K562 (cell line): Measurements from ENCODE around the gene ERF. TPM values are rescaled to one million over a fixed set of nuclear protein-coding genes. Genes with fewer than 3 reads are reported as not detected.

Source experiments
- ADNP ChIP-seq: fragments of 200-800 bp; sonication (Bioruptor generic); IDR thresholded peaks from 2 replicates; pipeline ENCODE4 v1.6.1; 2016; ENCODE audit warnings: missing genetic modification characterization, missing compliant biosample characterization
- CEBPB ChIP-seq: fragments of 450-650 bp; IDR thresholded peaks from 2 replicates; pipeline ENCODE4 v1.6.1; 2016; ENCODE audit warnings: missing genetic modification characterization, missing compliant biosample characterization
- CHD2 ChIP-seq: IDR thresholded peaks from 2 replicates; pipeline ENCODE4 v1.6.1; 2011; ENCODE audit warnings: low read depth, low read length
- CSDE1 ChIP-seq, 2 experiments: fragments of 450-650 bp; IDR thresholded peaks; 2 replicates each; pipeline ENCODE4 v1.6.1; 2016; ENCODE audit warnings: mild to moderate bottlenecking in 1 of 2
- U2AF2 ChIP-seq: fragments of 200-400 bp; formaldehyde crosslinking; optimal IDR thresholded peaks from 2 replicates; pipeline ENCODE3; 2017; ENCODE audit warnings: low read depth, mild to moderate bottlenecking, low read length
- ZNF699 ChIP-seq: fragments of 250-450 bp; sonication (Bioruptor Pico); IDR thresholded peaks from 2 replicates; pipeline ENCODE4 v1.8.0; 2021; ENCODE audit warnings: mild to moderate bottlenecking, moderate library complexity; ENCODE audit not compliant: insufficient replicate concordance
- polyA plus RNA-seq, 8 experiments: library from polyadenylated mRNA; depleted of rRNA in 4 of 8; stranded (reverse) in 5 of 8; unstranded in 3 of 8; fragments of >200 nt; fragmentation: Nextera tagmentation in 2 of 8; fragmentation: Illumina TruSeq in 1 of 8; extraction: Ambion mirVana in 2 of 8; extraction: Trizol in 1 of 8; gene quantifications; 2 replicates each; pipeline versions ENCODE4 v1.2.1 to v1.2.3, GENCODE V29; 2011 to 2014; ENCODE audit warnings: inconsistent platforms in 1 of 8, missing spikeins in 1 of 8
- total RNA-seq, 7 experiments: library from RNA; depleted of rRNA in 6 of 7; stranded (reverse); fragments of >200 nt in 6 of 7; fragmentation: Illumina TruSeq in 2 of 7; extraction: Trizol in 2 of 7; gene quantifications; 2 replicates each; pipeline versions ENCODE4 v1.2.1 to v1.2.3, GENCODE V29; 2011 to 2021; ENCODE audit warnings: low replicate concordance in 1 of 7
- TF ChIP-seq, protein P1 (sequence below): fragments of 200-800 bp; sonication (Bioruptor generic); IDR thresholded peaks from 2 replicates; pipeline ENCODE4 v1.6.1; 2017; ENCODE audit warnings: missing genetic modification characterization, missing compliant biosample characterization
- TF ChIP-seq, protein P2 (sequence below): sonication (generic); formaldehyde crosslinking; IDR thresholded peaks from 2 replicates; pipeline ENCODE4 v1.8.0; 2022; ENCODE audit warnings: missing genetic modification reagents, mild to moderate bottlenecking, moderate library complexity, borderline replicate concordance
- TF ChIP-seq, protein P3 (sequence below), 2 experiments: fragments of 450-650 bp; IDR thresholded peaks; 2 replicates each; pipeline ENCODE4 v1.6.1; 2016; ENCODE audit warnings: mild to moderate bottlenecking in 2 of 2, borderline replicate concordance in 1 of 2, low read depth in 1 of 2, moderate library complexity in 1 of 2

Gene ERF
- total and polyA plus RNA-seq, 9 of the 15 experiments (the other 6 are each of a cell fraction or from before 2014, with no cell fraction given): 0.03 to 75.4 (median 27.0) TPM

DNA sequence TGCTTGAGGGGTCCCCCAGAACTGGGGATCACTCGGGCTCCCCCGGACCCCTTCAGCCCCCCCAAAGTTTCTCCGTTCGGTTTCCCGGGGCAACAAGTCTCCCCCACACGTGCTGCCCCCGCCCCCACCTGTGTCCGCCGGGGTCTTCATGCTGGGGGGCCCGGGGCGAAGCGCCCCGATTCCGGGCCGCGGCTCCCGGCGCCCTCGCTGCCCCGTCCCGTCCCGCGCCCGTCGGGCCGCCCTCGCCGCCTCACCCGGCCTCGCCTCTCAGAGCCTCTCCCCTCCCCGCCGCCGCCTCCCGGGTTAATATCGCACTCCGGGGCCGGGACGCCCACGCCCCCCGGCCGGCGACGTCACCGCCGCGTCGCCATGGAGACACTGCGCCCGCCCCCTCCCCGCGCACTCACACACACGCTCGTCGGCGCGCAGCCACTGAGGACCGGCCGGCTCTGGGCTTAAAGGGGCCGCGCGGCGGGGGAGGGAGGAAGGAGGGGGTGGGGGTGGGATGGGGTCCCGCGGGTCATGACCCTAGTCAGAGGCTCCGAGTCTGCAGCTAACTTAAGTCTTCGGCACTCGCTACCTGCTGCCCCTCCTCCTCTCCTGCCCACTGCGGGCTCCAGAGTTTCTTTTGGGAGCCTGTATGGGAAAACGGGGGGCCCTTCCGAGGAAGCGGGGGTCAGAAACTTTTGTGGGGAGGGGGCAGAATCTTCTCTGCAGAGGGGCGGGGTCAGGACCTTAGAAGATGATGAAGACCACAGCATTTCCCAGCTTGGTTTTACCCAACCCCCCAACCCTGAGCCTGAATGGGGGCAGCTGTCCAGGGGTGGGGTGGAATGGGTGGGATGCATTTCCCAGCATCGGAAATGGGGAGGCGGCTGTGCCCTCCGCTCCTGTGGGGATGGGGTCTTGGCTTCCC, at the start of gene ERF (continued):
- TF ChIP-seq, protein P1, sequence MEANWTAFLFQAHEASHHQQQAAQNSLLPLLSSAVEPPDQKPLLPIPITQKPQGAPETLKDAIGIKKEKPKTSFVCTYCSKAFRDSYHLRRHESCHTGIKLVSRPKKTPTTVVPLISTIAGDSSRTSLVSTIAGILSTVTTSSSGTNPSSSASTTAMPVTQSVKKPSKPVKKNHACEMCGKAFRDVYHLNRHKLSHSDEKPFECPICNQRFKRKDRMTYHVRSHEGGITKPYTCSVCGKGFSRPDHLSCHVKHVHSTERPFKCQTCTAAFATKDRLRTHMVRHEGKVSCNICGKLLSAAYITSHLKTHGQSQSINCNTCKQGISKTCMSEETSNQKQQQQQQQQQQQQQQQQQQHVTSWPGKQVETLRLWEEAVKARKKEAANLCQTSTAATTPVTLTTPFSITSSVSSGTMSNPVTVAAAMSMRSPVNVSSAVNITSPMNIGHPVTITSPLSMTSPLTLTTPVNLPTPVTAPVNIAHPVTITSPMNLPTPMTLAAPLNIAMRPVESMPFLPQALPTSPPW: peak; percentile 77; the same call in 1 of the 2 replicates
- TF ChIP-seq U2AF2: no peak
- no peak for TF ChIP-seq ADNP (tag)
- no peak for TF ChIP-seq CHD2
- TF ChIP-seq, protein P2, sequence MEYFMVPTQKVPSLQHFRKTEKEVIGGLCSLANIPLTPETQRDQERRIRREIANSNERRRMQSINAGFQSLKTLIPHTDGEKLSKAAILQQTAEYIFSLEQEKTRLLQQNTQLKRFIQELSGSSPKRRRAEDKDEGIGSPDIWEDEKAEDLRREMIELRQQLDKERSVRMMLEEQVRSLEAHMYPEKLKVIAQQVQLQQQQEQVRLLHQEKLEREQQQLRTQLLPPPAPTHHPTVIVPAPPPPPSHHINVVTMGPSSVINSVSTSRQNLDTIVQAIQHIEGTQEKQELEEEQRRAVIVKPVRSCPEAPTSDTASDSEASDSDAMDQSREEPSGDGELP (CRISPR knock-in tag): no peak
- peak in 1 of 2 experiments; percentile 64; a peak in 1 of 4 replicates for TF ChIP-seq CSDE1 (IDR thresholded peaks at IDR 0.05)
- TF ChIP-seq, protein P3, sequence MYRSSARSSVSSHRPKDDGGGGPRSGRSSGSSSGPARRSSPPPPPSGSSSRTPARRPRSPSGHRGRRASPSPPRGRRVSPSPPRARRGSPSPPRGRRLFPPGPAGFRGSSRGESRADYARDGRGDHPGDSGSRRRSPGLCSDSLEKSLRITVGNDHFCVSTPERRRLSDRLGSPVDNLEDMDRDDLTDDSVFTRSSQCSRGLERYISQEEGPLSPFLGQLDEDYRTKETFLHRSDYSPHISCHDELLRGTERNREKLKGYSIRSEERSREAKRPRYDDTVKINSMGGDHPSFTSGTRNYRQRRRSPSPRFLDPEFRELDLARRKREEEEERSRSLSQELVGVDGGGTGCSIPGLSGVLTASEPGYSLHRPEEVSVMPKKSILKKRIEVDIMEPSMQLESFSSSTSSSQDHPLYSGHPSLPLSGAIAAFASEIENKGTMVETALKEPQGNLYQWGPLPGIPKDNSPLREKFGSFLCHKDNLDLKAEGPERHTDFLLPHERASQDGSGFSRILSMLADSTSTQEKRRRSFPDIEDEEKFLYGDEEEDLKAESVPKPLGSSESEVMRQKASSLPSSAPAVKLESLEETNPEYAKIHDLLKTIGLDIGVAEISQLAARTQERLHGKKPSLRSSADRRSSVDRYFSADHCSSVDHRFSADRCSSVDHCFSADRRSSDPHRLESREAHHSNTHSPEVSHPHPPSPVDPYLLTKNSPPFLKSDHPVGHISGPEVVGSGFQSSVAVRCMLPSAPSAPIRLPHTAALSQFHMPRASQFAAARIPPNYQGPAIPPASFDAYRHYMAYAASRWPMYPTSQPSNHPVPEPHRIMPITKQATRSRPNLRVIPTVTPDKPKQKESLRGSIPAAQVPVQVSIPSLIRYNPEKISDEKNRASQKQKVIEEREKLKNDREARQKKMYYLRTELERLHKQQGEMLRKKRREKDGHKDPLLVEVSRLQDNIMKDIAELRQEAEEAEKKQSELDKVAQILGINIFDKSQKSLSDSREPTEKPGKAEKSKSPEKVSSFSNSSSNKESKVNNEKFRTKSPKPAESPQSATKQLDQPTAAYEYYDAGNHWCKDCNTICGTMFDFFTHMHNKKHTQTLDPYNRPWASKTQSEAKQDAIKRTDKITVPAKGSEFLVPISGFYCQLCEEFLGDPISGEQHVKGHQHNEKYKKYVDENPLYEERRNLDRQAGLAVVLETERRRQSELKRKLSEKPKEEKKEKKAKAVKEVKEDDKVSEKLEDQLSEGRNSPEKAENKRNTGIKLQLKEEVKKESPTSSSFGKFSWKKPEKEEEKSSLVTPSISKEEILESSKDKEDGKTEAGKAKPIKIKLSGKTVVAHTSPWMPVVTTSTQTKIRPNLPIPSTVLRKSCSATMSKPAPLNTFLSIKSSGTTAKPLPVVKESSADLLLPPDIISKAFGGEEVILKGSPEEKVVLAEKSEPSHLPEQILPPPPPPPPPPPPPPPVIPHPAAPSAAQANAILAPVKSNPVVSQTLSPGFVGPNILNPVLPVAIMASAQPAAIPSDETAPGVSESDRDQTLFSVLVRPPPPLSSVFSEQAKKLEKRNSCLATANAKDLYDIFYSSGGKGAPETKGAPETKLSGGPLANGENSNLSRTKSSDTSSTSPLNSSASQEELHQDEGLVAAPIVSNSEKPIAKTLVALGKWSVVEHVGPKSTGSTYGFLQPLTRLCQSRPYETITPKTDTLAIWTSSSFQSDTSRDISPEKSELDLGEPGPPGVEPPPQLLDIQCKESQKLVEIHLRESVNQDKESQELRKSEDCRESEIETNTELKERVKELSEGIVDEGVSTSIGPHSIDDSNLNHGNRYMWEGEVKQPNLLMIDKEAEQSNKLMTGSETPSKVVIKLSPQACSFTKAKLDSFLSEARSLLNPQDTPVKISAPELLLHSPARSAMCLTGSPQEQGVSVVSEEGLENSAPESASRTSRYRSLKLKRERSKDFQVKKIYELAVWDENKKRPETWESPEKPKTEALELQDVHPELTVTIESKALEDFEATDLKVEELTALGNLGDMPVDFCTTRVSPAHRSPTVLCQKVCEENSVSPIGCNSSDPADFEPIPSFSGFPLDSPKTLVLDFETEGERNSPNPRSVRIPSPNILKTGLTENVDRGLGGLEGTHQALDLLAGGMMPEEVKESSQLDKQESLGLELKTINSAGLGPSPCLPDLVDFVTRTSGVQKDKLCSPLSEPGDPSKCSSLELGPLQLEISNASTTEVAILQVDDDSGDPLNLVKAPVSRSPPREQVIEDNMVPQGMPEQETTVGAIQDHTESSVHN (IDR thresholded peaks at IDR 0.05; ENCODE audit: borderline replicate concordance in 1 of 2, low read depth in 1 of 2): no peak
- TF ChIP-seq CEBPB (tag): no peak
- no peak for TF ChIP-seq ZNF699 (CRISPR knock-in tag)
